ENCODE results near the gene TTYH2. TPM values are rescaled to one million over a fixed set of nuclear protein-coding genes. Genes with fewer than 3 reads are reported as not detected.
"Not testable (repeated sequence)": the region's sequence is repeated elsewhere in the genome, so short reads cannot be mapped to it uniquely, and the experiment has no call there.

The TTYH2 gene
- polyA plus RNA-seq, 3 donors: 3.1 to 4.9 (median 3.7) TPM

DNA sequence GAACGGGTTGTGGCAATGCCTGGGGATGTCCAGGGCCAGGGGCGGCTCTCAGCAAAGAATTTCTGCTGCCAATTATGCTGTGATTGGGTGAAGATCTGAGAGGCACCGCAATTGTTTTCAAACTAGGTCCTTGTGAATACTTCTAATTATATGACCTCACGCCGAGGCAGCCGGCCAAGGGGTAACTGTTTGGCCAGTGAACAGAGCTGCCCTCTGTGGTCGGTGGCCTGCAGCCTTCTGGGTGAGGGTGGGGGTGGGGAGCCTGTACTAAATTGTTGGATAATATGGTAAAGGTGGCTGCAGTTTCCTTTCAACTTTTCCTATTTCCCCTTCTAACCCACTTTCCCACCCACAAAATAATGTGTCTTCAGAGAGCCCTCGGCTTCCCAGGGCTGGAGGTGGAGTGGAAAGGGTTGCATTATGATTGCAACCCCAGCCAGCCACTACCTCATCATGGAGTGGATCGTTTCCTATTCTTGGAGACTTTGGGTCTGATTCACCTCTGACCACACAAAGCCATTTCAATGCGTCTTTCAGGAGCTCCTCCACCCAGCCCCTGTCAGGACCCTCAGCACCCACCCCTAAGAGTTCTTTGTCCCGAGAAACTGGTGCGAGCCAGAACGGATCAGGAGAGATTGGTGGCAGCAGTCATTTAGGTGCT lies 58.7 kb downstream of the TTYH2 start:
- WGBS, 3 donors: 45 to 60% (median 57%) methylated on average over 13 of the region's 13 CpGs
- no peak overlapping the region for H3K27ac ChIP-seq (ENCODE audit: low read depth, low read length)

DNA sequence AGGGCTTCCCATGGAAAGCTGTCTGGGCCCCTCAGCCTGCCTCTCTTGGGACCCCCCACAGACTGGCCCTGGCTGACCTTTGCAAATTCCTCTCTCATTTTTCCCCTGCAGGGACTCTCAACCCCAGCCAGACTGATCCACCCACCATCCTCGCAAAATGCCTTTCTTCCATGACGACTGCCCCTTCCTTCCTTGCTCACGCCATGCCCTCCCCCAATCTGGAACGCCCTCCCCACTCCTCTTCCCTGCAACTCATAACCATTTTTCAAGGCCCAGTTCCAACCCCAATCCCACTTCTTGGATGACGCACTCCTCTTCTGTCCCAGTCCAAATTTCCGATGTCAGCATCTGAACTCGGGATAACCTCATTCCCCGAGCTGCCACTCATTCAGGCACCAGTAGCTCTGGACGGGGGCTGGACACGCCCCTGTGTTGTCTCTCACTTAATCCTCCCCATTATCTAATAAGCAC lies 59.4 kb downstream of the TTYH2 start:
- H3K27ac ChIP-seq (ENCODE audit: low read depth, low read length): no peak overlapping the region
- 42 to 58% (median 52%) methylated on average over 10 of the region's 10 CpGs for WGBS, 3 donors

GRCh38 chr17:74274060-74274708 lies 60.8 kb downstream of the TTYH2 start, which contains the start of gene DNAI2:
DNAI2 (plus strand) TSS chr17:74274234; CDS start chr17:74281818, 7,584 bp downstream.
- 9 to 13% (median 13%) methylated on average over 31 to 33 of the region's 33 CpGs for WGBS, 3 donors
- no peak within 1 kb of the TSS for H3K27ac ChIP-seq (ENCODE audit: low read depth, low read length)

- no peak overlapping the region for H3K27ac ChIP-seq (ENCODE audit: low read depth, low read length)
- 46 to 61% (median 57%) methylated on average over 14 of the region's 14 CpGs for WGBS, 3 donors
Observed at GRCh38 chr17:74274709-74275340, 61.5 kb downstream of the TTYH2 start.

- no peak overlapping the region for H3K27ac ChIP-seq (ENCODE audit: low read depth, low read length)
- 45 to 52% (median 45%) methylated on average over 12 of the region's 12 CpGs for WGBS, 3 donors
Observed at GRCh38 chr17:74276051-74276476, 62.7 kb downstream of the TTYH2 start.

- WGBS, 3 donors: 40 to 50% (median 40%) methylated on average over 5 of the region's 5 CpGs
- no peak overlapping the region for H3K27ac ChIP-seq (ENCODE audit: low read depth, low read length)
Observed at GRCh38 chr17:74276541-74277009, 63.2 kb downstream of the TTYH2 start.

DNA sequence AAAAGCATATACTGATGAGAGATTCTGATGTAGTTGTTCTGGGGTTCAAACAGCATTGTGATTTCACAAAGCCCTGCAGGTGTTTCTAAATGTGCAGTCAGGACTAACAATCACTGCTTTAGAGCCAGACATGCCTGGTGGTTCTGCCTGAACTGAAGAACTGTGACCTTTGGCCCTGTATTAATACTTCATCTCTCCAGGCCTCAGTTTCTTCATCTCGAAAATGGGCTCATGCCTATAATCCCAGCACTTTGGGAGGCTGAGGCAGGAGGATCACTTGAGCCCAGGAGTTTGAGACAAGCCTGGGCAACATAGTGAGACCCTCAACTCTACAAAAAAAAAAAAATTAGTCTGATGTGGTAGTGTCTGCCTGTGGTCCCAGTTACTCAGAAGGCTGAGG lies 64.6 kb downstream of the TTYH2 start:
- H3K27ac ChIP-seq (ENCODE audit: low read depth, low read length): no peak overlapping the region
- WGBS, 3 donors: 50 to 100% (median 92%) methylated on average over 1 of the region's 1 CpG

DNA sequence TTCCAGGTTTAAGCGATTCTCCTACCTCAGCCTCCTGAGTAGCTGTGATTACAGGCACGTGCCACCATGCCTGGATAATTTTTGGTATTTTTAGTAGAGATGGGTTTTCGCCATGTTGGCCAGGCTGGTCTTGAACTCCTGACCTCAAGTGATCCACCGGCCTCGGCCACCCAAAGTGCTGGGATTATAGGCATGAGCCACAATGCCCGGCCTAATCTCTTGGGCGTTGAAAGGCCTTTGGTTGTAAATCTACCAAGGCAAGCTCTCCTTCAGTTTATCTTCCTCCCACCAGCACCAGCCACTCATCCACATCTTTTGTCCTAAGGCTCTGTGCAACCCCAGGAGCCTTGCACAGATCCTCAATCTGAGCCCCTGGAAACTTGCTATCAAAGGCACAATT lies 66.2 kb downstream of the TTYH2 start:
- not testable (repeated sequence) for H3K27ac ChIP-seq (ENCODE audit: low read depth, low read length)
- 89 to 96% (median 96%) methylated on average over 7 of the region's 7 CpGs for WGBS, 3 donors

GRCh38 chr17:74280093-74280513 lies 66.7 kb downstream of the TTYH2 start:
- no peak overlapping the region for H3K27ac ChIP-seq (ENCODE audit: low read depth, low read length)
- WGBS, 3 donors: 67 to 81% (median 73%) methylated on average over 9 of the region's 9 CpGs

- WGBS, 3 donors: 85 to 96% (median 93%) methylated on average over 20 of the region's 20 CpGs
Observed at GRCh38 chr17:74281799-74282198, 68.4 kb downstream of the TTYH2 start.

GRCh38 chr17:74282274-74282586 lies 68.9 kb downstream of the TTYH2 start:
- not testable (repeated sequence) for H3K27ac ChIP-seq (ENCODE audit: low read depth, low read length)

More at GRCh38 chr17:74281799-74282198, 68.4 kb downstream of the TTYH2 start:
- H3K27ac ChIP-seq (ENCODE audit: low read depth, low read length): no peak overlapping the region

GRCh38 chr17:74282587-74283370 lies 69.4 kb downstream of the TTYH2 start:
- H3K27ac ChIP-seq (ENCODE audit: low read depth, low read length): no peak overlapping the region
- WGBS, 3 donors: 34 to 61% (median 46%) methylated on average over 9 of the region's 9 CpGs

More at GRCh38 chr17:74282274-74282586, 68.9 kb downstream of the TTYH2 start:
- 83 to 90% (median 88%) methylated on average over 4 of the region's 4 CpGs for WGBS, 3 donors

GRCh38 chr17:74283371-74283673 lies 70.0 kb downstream of the TTYH2 start:
- 75 to 81% (median 80%) methylated on average over 4 of the region's 4 CpGs for WGBS, 3 donors
- no peak overlapping the region for H3K27ac ChIP-seq (ENCODE audit: low read depth, low read length)

- WGBS, 3 donors: 83 to 90% (median 90%) methylated on average over 14 of the region's 14 CpGs
- no peak overlapping the region for H3K27ac ChIP-seq (ENCODE audit: low read depth, low read length)
Observed at GRCh38 chr17:74287031-74287602, 73.7 kb downstream of the TTYH2 start.

GRCh38 chr17:74288785-74289184 lies 75.4 kb downstream of the TTYH2 start:
- 58 to 78% (median 74%) methylated on average over 5 of the region's 5 CpGs for WGBS, 3 donors
- H3K27ac ChIP-seq (ENCODE audit: low read depth, low read length): no peak overlapping the region

GRCh38 chr17:74289688-74290087 lies 76.3 kb downstream of the TTYH2 start:
- 57 to 71% (median 68%) methylated on average over 11 of the region's 11 CpGs for WGBS, 3 donors

DNA sequence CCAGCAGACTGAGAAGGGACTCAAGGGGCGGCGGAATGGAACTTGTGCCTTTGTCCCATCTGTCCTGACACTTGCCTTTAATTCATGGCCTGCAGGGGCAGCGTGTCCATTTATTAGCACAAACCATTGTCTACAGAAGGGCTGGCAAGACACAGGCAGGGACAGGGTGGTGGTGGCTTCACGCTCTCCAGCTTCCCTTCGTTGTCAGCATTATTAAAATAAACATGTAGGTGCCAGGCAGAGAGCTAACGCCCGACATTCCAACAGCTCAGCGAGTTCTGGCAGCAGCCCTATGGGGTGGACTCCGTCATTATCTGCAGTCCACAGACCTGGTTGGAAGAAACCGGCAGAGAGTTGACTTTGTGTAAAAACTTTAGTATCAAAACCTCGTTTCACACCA lies 77.0 kb downstream of the TTYH2 start:
- 67 to 76% (median 75%) methylated on average over 11 of the region's 11 CpGs for WGBS, 3 donors
- H3K27ac ChIP-seq (ENCODE audit: low read depth, low read length): no peak overlapping the region

More at GRCh38 chr17:74289688-74290087, 76.3 kb downstream of the TTYH2 start:
- H3K27ac ChIP-seq (ENCODE audit: low read depth, low read length): no peak overlapping the region

GRCh38 chr17:74292495-74292894 lies 79.1 kb downstream of the TTYH2 start:
- no peak overlapping the region for H3K27ac ChIP-seq (ENCODE audit: low read depth, low read length)
- 91 to 97% (median 96%) methylated on average over 8 to 10 of the region's 10 CpGs for WGBS, 3 donors
